HL-60/S4 treated with phorbol 12-myristate 13-acetate at 8.2 ng/mL for 4 days and 3 days (cell line): ENCODE data around the gene BZW2.

Source experiments
- in situ Hi-C: fragments of 300-500 bp; cut with MboI; formaldehyde crosslinking; loops from 2 replicates; pipeline ENCODE4 v1.15.0; 2022; ENCODE audit warnings: low sequenced_read_pairs

The BZW2 gene

DNA sequence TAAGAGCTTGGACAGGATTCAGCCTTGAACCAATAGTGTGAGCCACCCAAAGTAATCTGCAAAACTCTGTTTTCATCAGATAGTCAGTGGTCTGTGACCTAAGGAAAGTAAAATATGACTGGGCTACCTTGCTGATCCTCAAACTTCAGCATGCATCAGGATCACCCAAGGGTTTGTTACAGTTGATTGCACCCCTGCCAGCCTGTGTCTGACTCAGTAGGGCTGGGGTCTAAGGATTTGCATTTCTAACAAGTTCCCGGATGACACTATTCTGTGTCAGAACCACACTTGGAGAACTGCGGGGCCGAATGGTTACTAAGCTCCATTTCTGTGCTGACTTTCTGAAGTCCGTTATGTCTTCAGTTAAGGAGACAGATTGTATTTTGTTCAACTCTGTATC, 66.9 kb downstream of the BZW2 start:
- in situ Hi-C loops: no loop called here

DNA sequence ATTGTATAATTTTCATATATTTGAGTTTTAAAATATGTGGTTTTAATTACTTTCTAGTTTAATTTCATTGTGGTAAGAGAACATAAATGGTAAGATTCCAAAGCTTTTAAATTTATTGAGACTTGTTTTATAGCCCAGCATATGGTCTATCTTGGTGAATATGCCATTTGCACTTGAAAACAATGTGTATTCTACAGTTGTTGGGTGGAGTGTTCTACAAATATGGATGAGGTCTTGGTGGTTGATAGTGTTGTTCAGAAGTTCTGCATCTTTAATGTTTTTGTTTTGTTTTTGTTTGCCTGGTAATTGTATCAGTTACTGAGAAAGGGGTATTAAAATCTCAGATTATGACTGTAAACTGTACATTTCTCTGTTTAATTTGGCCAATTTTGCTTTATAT, 69.9 kb downstream of the BZW2 start:
- in situ Hi-C loops: no loop called here

GRCh38 chr7:16718111-16718656, 72.2 kb downstream of the BZW2 start:
- in situ Hi-C loops: no loop called here

GRCh38 chr7:16719699-16720098, 73.7 kb downstream of the BZW2 start:
- in situ Hi-C loops: no loop called here

DNA sequence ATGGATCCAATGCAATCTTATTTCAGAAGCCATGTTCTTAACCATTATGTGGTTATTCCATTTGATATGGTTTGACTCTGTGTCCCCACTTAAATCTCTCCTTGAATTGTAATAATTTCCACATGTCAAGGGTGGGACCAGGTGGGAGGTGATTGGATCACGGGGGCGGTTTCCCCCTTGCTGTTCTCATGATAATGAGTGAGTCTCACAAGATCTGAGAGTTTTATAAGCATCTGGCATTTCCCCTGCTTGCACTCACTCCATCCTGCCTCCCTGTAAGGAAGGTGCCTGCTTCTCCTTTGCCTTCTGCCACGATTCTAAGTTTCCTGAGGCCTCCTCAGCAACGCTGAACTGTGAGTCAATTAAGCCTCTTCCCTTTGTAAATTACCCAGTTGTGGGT, 75.6 kb downstream of the BZW2 start:
- in situ Hi-C loops: no loop called here

DNA sequence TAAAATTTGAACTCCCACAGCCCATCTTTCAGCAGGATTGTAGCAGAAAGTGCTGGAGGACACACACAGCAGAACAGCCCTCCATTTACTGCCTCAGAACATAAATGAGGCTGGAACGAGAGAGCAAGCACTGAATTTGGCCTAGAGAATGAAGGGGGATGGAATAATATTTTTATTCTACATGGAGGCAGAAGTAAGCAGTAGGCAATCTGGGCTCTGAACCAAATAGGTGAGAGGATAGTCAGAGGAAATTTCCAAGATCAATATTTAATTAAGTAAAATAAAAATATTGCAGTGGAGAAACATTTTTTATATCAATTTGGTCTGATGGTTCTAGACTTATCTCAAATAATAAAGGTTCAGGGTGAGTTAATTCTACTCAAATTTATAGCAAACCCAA, 78.4 kb downstream of the BZW2 start:
- in situ Hi-C loops: no loop called here

GRCh38 chr7:16726189-16726588, 80.2 kb downstream of the BZW2 start:
- in situ Hi-C loops: no loop called here

- in situ Hi-C loops: no loop called here
Measured at GRCh38 chr7:16727736-16728135, 81.8 kb downstream of the BZW2 start.

DNA sequence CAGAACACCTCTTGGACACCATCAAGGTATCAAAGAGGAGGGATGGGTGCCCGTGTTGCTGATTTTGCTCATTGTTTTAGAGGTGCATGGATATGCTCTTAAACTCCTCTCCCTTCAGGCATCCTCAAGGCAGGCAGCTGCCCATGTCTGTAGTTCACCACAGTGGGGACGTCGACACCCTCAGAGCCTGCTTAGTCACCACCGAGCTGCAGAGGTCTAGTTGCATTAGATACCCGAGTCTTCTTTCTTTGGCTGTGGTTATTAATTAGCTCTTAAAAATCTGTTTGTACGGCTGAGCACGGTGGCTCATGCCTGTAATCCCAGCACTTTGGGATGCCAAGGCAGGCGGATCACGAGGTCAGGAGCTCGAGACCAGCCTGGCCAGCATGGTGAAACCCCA, 82.8 kb downstream of the BZW2 start:
- in situ Hi-C loops: no loop called here

GRCh38 chr7:16729541-16729940, 83.6 kb downstream of the BZW2 start:
- in situ Hi-C loops: no loop called here

GRCh38 chr7:16730937-16731336, 85.0 kb downstream of the BZW2 start:
- in situ Hi-C loops: no loop called here

- in situ Hi-C loops: no loop called here
Measured at GRCh38 chr7:16732828-16733227, 86.8 kb downstream of the BZW2 start.

GRCh38 chr7:16734148-16734726, 88.3 kb downstream of the BZW2 start:
- in situ Hi-C loops: no loop called here

DNA sequence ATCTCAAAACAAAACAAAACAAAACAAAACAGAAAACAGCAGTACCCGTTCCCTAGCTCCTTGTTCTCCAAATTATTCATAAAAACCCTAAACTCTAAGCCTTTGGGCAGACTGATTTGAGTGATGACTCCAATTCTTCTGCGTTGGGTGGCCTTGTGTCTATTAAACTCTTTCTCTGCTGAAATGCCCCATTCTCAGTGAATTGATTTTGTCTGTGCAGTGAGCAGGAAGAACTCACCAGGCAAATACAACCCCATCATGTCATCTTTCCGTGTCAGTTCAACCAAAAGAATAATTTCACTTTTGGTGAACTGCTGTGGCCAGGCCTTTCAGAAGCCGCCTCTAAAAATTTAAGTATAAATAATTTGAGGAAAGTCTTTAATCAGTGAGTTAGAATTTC, 89.0 kb downstream of the BZW2 start:
- in situ Hi-C loops: no loop called here

- in situ Hi-C loops: no loop called here
Measured at GRCh38 chr7:16738011-16738688, 92.2 kb downstream of the BZW2 start.

GRCh38 chr7:16739863-16740622, 94.1 kb downstream of the BZW2 start:
- in situ Hi-C loops: no loop called here

- in situ Hi-C loops: no loop called here
Measured at GRCh38 chr7:16740623-16740953, 94.6 kb downstream of the BZW2 start.

DNA sequence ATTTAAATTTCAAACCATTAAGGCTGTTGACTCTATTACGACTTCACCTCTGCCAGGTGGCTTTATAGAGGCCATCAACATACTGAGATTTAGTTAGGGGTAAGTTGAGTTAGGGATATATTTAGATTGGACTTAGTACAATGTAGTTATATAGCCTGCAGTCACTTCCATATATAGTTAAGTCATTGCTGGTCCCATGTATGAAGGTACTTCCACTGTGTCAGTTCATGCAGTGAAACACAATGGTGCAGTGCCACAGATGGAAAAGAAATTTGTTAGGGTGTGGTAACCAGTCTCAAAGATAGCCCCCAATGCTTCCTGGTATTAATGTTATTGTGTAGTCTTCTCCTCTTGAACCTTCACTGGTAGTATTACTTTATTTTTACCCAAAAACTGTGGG, 95.0 kb downstream of the BZW2 start:
- in situ Hi-C loops: no loop called here

DNA sequence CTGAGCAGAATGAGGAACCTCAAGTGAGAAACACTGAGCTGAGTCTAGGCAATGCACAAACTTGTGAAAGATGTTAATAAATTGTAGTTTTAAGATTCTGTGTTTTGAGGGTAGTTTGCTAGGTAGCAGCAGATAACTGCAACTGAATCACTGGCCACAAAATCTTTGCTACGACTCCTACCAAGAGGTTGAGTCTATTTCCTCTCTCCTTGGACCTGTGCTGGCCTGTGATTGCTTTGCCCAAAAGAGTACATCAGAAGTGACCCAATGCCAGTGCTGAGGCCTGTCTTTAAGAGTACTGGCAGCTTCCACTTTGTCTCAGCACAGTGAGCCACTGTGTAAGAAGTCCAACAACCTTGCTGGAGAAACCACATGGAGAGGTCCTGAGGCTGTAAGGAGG, 95.7 kb downstream of the BZW2 start:
- in situ Hi-C loops: no loop called here

DNA sequence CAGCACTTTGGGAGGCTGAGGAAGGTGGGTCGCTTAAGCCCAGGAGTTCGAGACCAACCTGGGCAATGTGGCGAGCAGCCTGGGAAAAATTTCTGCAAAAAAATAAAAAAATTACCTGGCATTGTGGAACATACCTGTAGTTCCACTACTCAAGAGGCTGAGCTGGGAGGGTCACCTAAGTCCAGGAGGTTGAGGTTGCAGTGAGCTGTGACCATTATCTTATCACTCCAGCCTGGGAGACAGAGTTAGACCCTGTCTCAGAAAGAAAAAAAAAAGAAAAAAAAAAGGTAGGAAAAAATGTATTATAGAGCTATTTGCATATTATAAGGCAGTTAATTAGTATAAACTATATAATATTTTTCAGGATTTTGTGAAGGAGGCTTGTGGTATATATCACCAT, 96.6 kb downstream of the BZW2 start:
- in situ Hi-C loops: no loop called here

- in situ Hi-C loops: no loop called here
Measured at GRCh38 chr7:16743236-16743635, 97.3 kb downstream of the BZW2 start.
